Mesenteric fat pad (tissue), 1 donor: ENCODE data around the gene MEGF6. TPM values are rescaled to one million over a fixed set of nuclear protein-coding genes. Genes with fewer than 3 reads are reported as not detected.
A peak's percentile ranks its signal among the peaks of the same experiment; 100 is the strongest.

Source experiments
- DNase-seq: peaks from one replicate; pipeline ENCODE4 v3.0.0-alpha.2; 2020; ENCODE audit warnings: low spot score
- total RNA-seq: library from RNA; stranded (reverse); fragmentation: NEBNext Ultra II Directional; extraction: Animal tissue kit (Norgen Biotek cat#: 25700); gene quantifications from one replicate; pipeline ENCODE4 v1.2.1, GENCODE V29; 2021
- donor health status: DM: yes; HTN: yes; CAD: no.

The MEGF6 gene
- total RNA-seq, 1 donor from 2014 or later: 61.1 TPM

- peak; percentile 93 for DNase-seq
Measured at GRCh38 chr1:3543076-3544039, 68.0 kb downstream of the MEGF6 start.

- DNase-seq: no peak
Measured at GRCh38 chr1:3542676-3543075, 68.6 kb downstream of the MEGF6 start.

- no peak for DNase-seq
Measured at GRCh38 chr1:3541936-3542335, 69.4 kb downstream of the MEGF6 start.

- DNase-seq: no peak
Measured at GRCh38 chr1:3541465-3541864, 69.8 kb downstream of the MEGF6 start.

DNA sequence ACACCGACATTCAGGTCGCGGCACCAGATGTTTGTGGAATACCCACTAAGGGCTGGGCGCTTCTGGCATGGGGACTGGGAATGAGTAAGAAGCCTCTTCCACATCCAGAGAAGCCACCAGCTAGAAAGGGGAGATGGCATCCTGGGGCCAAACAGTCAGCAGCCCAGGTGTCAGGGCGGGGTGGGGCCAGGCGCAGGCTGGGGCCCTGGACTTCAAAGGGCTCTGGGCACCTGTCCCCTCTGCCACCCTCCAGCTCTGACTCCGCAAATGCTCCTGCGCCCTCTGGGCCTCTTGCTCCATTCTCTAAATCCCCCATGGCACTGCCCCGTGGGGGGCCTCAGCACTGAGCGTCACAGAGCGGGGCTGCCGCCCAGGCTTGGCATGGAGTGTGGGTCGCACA, 70.4 kb downstream of the MEGF6 start:
- DNase-seq: no peak

DNA sequence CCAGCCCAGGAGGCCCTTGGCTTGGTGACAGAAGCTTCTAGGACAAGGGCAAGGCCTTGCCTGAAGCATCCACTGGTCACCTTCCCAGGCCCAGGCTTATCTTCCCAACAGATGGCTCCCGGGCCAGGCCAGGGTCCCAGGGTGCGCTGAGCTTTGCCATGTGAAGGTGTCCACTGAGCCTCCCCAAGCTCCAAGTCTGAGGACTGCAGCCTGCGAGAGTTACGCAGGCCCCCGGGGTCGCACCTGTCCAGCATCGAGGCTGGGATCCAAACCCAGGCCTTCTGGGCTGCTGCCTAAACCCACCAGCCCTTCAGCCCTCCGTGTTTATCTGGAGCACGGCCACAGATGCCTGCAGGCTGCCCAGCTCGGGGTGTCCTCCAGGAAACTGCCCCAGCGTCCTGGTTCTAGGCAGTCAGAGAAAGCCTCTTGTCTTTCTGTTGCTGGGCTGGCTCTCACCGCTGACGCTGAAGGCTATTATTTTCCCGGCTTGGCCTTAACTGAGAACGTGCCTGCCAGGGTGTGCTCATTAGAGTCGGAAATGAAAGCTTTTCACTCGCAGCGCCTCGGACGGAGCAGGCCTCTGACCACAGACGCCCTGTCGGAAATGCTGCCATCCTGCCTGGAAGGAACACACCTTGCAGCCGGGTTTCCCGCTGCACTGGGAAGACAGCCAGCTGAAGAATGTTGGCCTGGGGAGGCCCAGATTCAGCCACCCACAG, 71.4 kb downstream of the MEGF6 start:
- DNase-seq: no peak

GRCh38 chr1:3537359-3537758, 73.9 kb downstream of the MEGF6 start:
- no peak for DNase-seq

GRCh38 chr1:3536420-3537195, 74.7 kb downstream of the MEGF6 start:
- no peak for DNase-seq

- no peak for DNase-seq
Measured at GRCh38 chr1:3535732-3536131, 75.6 kb downstream of the MEGF6 start.

GRCh38 chr1:3534803-3535637, 76.3 kb downstream of the MEGF6 start:
- no peak for DNase-seq

- no peak for DNase-seq
Measured at GRCh38 chr1:3533067-3534048, 78.0 kb downstream of the MEGF6 start.

- DNase-seq: no peak
Measured at GRCh38 chr1:3531928-3532327, 79.4 kb downstream of the MEGF6 start.

DNA sequence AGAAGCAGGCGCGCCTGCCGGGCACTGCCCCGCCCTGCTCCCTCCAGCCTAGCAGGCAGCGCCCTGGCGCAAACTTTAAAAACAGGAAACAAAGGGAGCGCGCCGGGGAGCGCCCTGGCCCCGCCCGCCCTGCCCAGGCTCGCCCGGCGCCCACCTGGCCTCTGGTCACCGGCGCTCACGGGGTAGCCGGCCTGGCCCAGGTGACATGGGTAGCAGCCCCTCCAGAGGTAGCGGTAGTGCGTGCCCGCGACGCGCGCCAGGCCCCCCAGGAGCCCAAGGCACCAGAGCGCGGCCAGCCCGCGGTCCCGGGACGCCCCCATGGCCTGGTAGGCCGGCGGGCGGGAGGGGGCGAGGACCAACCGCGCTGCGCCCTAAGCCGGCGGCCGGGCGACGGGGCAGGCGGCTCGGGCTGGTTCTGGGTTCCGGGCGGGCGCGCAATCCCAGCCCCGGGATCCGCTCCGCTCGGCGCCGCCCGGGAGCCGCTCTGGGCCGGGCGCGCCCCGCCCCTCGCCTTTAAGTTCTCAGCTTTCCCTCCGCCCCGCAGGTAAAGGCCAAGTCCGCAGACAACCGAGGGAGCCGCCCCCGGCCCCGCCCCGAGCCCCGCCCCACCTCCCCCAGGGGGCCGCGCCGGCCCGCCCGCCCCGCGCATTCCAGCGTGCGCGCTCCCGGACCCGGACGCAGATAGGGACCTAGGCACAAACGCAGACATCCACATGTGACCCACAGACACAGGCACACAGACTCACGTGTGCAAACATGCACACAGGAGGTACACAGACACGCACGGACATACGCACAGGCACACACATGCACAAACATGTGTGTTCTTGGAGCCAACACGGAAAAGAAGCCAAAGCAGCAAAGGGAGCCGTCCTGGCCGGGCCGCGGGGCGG, 80.1 kb downstream of the MEGF6 start:
- no peak for DNase-seq

DNA sequence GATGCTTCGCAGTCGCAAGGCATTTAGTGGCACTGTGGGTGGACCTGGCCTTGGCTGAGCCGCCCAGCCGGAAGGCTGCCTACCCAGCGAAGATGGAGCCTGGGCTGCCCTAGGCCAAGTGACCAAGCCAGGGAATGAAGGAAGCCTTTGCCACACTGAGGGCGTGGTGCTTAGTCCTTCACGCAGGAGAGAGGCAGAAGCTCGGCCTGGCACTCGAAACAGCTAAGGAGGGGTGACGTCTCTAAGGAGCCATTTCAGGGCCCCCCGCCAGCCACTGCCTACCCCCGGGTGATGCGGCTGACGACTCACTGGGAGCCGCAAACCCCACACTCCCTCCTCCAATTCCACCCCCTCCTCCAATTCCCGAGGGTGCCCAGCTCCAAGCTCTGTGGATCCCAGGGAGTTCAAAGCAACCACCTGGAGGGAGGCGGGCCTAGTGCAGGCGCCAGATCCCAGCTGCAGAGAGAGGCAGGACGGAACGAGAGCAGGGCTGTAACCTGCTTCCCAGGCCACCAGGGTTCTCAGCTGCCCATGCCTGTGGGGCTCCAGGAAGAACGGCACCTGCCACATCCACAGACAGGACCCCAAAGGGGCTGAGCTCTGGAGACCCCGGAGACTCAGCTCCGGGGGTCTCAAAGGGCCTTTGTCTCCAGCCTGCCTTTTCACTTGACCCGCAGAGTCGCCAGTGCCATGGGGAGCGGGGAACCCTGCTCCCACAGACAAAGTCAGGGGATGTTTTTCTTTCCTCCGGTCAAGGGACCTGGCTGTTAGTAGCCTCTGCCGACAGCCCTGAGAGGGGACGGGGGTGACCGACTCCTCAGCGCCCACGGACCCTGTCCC, 81.0 kb downstream of the MEGF6 start:
- DNase-seq: no peak

DNA sequence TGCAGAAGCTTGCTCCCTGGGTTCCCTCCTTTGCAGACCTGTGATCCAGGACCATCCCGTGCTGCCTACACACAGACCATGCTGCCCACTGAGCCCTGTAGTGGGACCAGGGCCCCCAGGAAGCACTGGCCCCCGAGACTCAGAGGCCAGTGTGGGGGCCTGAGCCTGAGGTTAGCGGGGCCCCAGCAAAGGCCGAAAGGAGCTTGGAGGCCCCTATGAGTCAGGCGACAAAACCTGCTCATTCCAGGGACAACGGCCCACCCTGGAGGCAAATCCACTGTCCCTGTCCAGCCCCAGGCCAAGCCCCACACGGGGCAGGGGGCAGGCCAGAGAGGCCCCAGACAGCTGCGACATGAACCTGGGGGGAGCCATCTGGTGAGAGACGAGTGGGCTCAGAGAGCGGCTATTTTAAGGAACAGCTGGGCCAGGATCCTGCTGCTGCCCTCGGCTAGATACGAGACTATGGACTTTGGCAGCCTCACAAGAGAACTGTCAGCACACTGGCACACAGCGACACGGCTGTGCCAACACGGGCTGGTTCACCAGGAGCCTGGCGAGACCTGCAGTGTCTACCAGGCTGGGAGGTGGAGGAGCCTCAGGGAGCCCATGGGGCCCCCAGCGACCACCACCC, 82.1 kb downstream of the MEGF6 start:
- no peak for DNase-seq

DNA sequence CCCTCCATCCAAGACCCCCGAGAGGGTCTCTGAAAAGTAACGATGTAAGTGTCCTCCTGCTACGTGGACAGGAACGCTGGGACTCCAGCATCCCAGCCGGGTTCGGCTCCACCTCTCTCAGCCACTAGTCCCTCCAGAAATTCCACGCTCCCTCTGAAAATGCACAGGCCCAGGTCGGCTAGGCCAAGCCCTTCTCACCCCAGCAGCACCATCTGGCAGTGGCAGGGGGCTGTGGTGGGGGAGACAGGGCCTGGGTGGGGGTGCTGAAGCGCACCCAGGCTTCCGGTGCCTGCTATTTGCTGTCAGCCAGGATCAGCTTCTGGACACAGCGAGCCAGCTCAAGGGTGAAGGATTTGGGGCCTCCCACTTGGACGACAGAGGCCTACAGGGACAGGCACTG, 83.5 kb downstream of the MEGF6 start:
- DNase-seq: no peak
